Measurements from ENCODE around the gene C9orf57.

The C9orf57 gene

DNA sequence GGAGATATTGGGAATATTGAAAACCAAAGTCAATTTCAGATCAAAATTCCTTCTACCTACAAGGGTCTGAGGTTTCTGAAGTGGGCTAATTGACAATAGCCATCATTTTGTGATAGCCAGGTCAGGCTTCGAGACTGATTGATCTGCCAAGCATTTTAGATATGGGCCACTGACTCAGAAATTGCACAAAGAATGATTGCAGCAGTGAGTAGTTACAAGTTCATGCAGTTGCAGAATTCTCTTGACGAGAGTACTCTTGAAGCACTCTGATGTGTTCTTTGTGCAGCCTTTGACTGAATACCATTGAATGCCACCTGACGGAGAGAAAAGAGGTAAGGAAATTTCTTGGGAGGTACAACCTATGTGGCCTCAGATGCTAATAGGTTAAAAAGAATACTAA lies 8.3 kb downstream of the C9orf57 start:
- DNase-seq (ENCODE audit: low read depth): no peak
- in situ Hi-C loops (cut with HindIII; ENCODE audit: low sequenced_read_pairs): no loop called here
- no peak overlapping the region for H3K4me3 ChIP-seq (ENCODE audit: low read depth, low read length)
- TF ChIP-seq, protein P1, sequence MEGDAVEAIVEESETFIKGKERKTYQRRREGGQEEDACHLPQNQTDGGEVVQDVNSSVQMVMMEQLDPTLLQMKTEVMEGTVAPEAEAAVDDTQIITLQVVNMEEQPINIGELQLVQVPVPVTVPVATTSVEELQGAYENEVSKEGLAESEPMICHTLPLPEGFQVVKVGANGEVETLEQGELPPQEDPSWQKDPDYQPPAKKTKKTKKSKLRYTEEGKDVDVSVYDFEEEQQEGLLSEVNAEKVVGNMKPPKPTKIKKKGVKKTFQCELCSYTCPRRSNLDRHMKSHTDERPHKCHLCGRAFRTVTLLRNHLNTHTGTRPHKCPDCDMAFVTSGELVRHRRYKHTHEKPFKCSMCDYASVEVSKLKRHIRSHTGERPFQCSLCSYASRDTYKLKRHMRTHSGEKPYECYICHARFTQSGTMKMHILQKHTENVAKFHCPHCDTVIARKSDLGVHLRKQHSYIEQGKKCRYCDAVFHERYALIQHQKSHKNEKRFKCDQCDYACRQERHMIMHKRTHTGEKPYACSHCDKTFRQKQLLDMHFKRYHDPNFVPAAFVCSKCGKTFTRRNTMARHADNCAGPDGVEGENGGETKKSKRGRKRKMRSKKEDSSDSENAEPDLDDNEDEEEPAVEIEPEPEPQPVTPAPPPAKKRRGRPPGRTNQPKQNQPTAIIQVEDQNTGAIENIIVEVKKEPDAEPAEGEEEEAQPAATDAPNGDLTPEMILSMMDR (IDR thresholded peaks at IDR 0.05; ENCODE audit: low read depth, low read length, missing control alignments): no peak

DNA sequence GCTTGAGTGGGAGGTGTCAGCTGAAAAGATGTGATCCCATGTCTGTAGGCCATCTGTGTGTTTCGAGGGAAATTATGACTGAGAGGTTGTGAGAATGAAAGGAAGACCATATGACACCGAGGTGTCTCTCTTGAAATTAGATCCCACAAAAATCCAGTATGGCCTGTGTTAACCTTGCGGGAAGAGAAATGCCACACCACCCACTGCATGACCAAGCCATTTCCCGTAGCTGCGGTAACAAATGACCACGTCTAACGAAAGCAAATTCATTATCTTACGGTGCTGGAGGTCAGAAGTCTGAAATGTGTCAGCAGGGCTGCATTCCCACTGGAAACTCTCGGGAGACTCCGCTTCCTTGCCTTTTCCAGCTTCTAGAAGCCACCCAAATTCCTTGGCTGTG lies 11.6 kb downstream of the C9orf57 start:
- in situ Hi-C loops (cut with HindIII; ENCODE audit: low sequenced_read_pairs): no loop called here
- TF ChIP-seq, protein P1 (IDR thresholded peaks at IDR 0.05; ENCODE audit: low read depth, low read length, missing control alignments): no peak
- DNase-seq (ENCODE audit: low read depth): no peak
- H3K4me3 ChIP-seq (ENCODE audit: low read depth, low read length): no peak overlapping the region

DNA sequence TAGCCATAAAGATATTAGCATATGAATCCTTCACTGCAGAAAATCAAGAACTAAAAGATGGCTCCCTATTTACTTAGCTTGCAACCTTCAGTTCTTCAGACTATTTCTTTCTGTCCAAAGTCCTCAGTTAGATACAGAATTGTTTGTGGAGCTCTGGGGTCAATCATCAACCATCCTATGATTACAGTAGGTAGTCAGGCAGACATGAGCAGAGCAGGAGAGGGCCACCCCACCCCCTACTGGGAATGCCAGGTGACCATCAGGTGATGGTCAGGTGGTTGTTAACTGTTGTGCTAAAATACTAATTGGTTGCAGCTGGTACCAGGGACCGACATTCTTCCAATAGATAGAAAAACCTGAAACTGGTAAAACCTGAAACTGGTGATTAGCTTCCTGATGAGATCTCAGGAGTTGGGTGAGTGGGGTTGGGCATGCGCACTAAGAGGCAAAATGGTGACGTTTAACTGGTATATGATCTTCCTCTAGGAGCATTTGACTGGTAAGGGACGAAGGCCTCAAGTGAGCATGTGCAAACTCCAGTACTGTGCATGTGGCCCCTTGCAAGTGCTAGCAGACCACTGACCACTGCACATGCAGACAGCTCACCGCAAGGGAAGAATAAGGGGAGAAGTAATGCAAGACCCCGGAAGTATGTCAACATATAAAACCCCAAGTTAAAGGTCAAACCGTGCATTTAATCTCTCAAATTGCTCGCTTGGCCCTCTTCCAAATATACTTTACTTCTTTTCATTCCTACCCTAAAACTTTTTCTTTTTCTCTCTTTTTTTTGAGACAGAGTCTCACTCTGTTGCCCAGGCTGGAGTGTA lies 13.6 kb downstream of the C9orf57 start:
- no peak overlapping the region for H3K4me3 ChIP-seq (ENCODE audit: low read depth, low read length)
- DNase-seq (ENCODE audit: low read depth): no peak
- in situ Hi-C loops (cut with HindIII; ENCODE audit: low sequenced_read_pairs): no loop called here
- TF ChIP-seq, protein P1 (IDR thresholded peaks at IDR 0.05; ENCODE audit: low read depth, low read length, missing control alignments): no peak

DNA sequence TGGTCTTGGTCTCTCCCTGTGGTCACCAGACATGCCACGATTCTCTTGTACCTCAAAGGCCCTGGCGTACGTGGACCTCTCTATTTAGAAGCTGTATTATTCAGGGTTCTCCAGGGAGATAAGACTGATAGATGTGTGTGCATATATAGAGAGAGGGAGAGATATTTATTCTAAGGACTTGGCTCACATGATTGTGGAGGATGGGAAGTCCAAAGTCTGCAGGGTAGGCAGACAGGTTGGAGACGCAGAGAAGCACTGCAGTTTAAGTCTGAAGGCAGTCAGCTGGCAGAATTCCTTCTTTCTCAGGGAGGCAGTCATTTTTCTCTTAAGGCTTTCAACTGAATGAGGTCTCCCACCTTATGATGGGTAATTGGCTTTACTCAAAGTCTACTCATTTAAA lies 16.3 kb downstream of the C9orf57 start:
- no peak for DNase-seq (ENCODE audit: low read depth)
- H3K4me3 ChIP-seq (ENCODE audit: low read depth, low read length): no peak overlapping the region
- TF ChIP-seq, protein P1 (IDR thresholded peaks at IDR 0.05; ENCODE audit: low read depth, low read length, missing control alignments): no peak
- in situ Hi-C loops (cut with HindIII; ENCODE audit: low sequenced_read_pairs): no loop called here

DNA sequence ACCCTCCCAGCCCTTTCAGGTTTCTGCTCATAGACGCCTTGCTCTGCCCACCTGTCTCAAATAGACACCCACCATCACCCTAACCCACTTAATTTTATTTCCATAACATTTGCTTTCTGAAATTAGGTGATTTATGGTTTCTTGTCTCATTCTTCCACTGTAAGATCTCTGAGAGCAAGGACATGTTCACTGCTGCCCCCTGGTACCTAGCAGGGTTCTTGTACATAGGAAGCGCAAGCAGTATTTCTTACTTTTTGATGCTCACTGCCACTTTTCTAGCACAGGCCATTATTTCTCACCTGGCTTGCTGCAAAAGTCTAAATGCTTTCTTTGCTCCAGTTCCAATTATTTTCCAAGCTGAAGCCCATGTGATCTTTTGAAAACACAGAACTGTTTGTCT lies 16.8 kb downstream of the C9orf57 start:
- DNase-seq (ENCODE audit: low read depth): no peak
- in situ Hi-C loops (cut with HindIII; ENCODE audit: low sequenced_read_pairs): no loop called here
- H3K4me3 ChIP-seq (ENCODE audit: low read depth, low read length): no peak overlapping the region
- TF ChIP-seq, protein P1 (IDR thresholded peaks at IDR 0.05; ENCODE audit: low read depth, low read length, missing control alignments): no peak

DNA sequence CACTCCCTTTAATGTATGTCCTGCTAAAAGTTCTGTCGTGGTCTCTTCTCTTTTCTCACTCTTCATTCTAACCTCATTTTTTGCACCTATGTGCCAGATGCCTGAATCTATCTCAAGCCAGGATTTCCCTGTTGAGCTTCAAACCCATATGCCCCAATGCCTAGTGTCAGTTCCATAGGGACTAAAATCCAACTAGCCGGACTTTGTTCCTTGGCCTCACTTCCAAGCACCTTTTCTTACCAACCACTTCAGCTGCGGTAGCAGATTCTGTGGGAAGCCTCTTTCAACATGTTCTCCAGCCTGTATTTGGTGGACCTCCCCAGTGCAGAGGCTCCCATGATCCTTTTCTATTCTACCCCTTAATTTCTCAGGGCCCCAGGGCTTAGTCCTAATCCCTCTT lies 17.5 kb downstream of the C9orf57 start:
- TF ChIP-seq, protein P1 (IDR thresholded peaks at IDR 0.05; ENCODE audit: low read depth, low read length, missing control alignments): no peak
- in situ Hi-C loops (cut with HindIII; ENCODE audit: low sequenced_read_pairs): no loop called here
- no peak overlapping the region for H3K4me3 ChIP-seq (ENCODE audit: low read depth, low read length)
- DNase-seq (ENCODE audit: low read depth): no peak
